GM23338 (cell line): ENCODE data around the gene METRN. TPM values are rescaled to one million over a fixed set of nuclear protein-coding genes. Genes with fewer than 3 reads are reported as not detected.

Experiments used
- ATAC-seq: fragments of 200-7000 bp; cut with Tn5 transposase; 3 replicates; pipeline ENCODE4 v1.9.1; 2020
- DNase-seq: peaks from one replicate; pipeline ENCODE4 v3.0.0-alpha.2; 2015; ENCODE audit warnings: low spot score
- H2AFZ ChIP-seq: fragments of 200-600 bp; sonication (generic); 2 replicates; pipeline ENCODE4 v1.8.0; 2016; ENCODE audit warnings: antibody characterized with exemption, mild to moderate bottlenecking, moderate library complexity
- H3F3A ChIP-seq: fragments of 200-600 bp; sonication (generic); replicated peaks from 2 replicates; pipeline ENCODE4 v1.8.0; 2017; ENCODE audit warnings: antibody characterized with exemption, mixed run types, low read depth
- H3K27ac ChIP-seq: fragments of 200-600 bp; sonication (generic); 2 replicates; pipeline ENCODE4 v1.6.1; 2016; ENCODE audit warnings: low read depth
- H3K27me3 ChIP-seq: fragments of 200-600 bp; sonication (generic); 2 replicates; pipeline ENCODE4 v1.8.0; 2016; ENCODE audit warnings: mild to moderate bottlenecking, mixed run types, moderate library complexity; ENCODE audit not compliant: insufficient read depth
- H3K36me3 ChIP-seq: fragments of 200-600 bp; sonication (generic); 2 replicates; pipeline ENCODE4 v1.8.0; 2016; ENCODE audit warnings: mild to moderate bottlenecking; ENCODE audit not compliant: insufficient read depth
- H3K4me1 ChIP-seq: fragments of 200-600 bp; sonication (generic); 2 replicates; pipeline ENCODE4 v1.8.0; 2016; ENCODE audit warnings: mild to moderate bottlenecking, moderate library complexity; ENCODE audit not compliant: insufficient read depth
- H3K4me2 ChIP-seq: fragments of 200-600 bp; sonication (generic); 2 replicates; pipeline ENCODE4 v1.7.1; 2017; ENCODE audit warnings: mixed run types
- H3K4me3 ChIP-seq: fragments of 200-600 bp; sonication (generic); 2 replicates; pipeline ENCODE4 v1.6.1; 2016; ENCODE audit warnings: mixed run types
- H3K79me2 ChIP-seq: fragments of 200-600 bp; sonication (generic); replicated peaks from 2 replicates; pipeline ENCODE4 v1.8.0; 2017; ENCODE audit warnings: mild to moderate bottlenecking; ENCODE audit not compliant: insufficient read depth
- H3K9me2 ChIP-seq: fragments of 200-600 bp; sonication (generic); 2 replicates; pipeline ENCODE4 v1.8.0; 2017; ENCODE audit not compliant: insufficient read depth
- H4K20me1 ChIP-seq: fragments of 200-600 bp; sonication (generic); replicated peaks from 2 replicates; pipeline ENCODE4 v1.8.0; 2017; ENCODE audit warnings: mild to moderate bottlenecking; ENCODE audit not compliant: insufficient read depth
- H3K27ac Mint-ChIP-seq: 2 replicates; pipeline ENCODE4 v1.8.0; 2020; ENCODE audit warnings: inconsistent platforms, mild to moderate bottlenecking, moderate library complexity, mixed read lengths
- H3K27me3 Mint-ChIP-seq: 3 replicates; pipeline ENCODE4 v1.8.0; 2022; ENCODE audit warnings: low read depth, mild to moderate bottlenecking, moderate library complexity, mixed read lengths, inconsistent platforms; ENCODE audit not compliant: insufficient read depth, poor library complexity
- H3K36me3 Mint-ChIP-seq: 3 replicates; pipeline ENCODE4 v1.8.0; 2021; ENCODE audit warnings: low read depth, mild to moderate bottlenecking, inconsistent platforms, moderate library complexity, mixed read lengths
- H3K4me1 Mint-ChIP-seq: 3 replicates; pipeline ENCODE4 v1.8.0; 2020; ENCODE audit warnings: mild to moderate bottlenecking, inconsistent platforms, mixed read lengths
- H3K4me3 Mint-ChIP-seq: 3 replicates; pipeline ENCODE4 v1.8.0; 2021; ENCODE audit warnings: moderate library complexity, mild to moderate bottlenecking, inconsistent platforms, mixed read lengths
- H3K9me3 Mint-ChIP-seq: 3 replicates; pipeline ENCODE4 v1.8.0; 2020; ENCODE audit warnings: moderate library complexity, mild to moderate bottlenecking, inconsistent platforms, mixed read lengths
- CREB1 ChIP-seq: fragments of 250-450 bp; sonication (Bioruptor Pico); IDR thresholded peaks from 2 replicates; pipeline ENCODE4 v1.5.0; 2020; ENCODE audit warnings: low read depth, mild to moderate bottlenecking, moderate library complexity
- CTCF ChIP-seq, 2 experiments: fragments of 200-600 bp in 1 of 2; sonication (generic) in 1 of 2; conservative IDR thresholded peaks; 2 replicates each; pipeline versions ENCODE4 v1.5.1 to v1.6.1; 2016 to 2017; ENCODE audit warnings: antibody characterized with exemption in 2 of 2, low read depth in 2 of 2, mild to moderate bottlenecking in 2 of 2, moderate library complexity in 1 of 2
- EZH2 ChIP-seq: fragments of 200-600 bp; sonication (generic); IDR thresholded peaks from one replicate; pipeline ENCODE4 v1.8.0; 2017; ENCODE audit warnings: antibody characterized with exemption, mild to moderate bottlenecking, low read depth; ENCODE audit not compliant: unreplicated experiment
- EZH2phosphoT487 ChIP-seq: fragments of 200-600 bp; sonication (generic); IDR thresholded peaks from one replicate; pipeline ENCODE4 v1.8.1; 2018; ENCODE audit warnings: antibody characterized with exemption; ENCODE audit not compliant: unreplicated experiment
- JUNB ChIP-seq: IDR thresholded peaks from one replicate; pipeline ENCODE4 v1.6.1; 2016; ENCODE audit warnings: antibody characterized with exemption; ENCODE audit not compliant: unreplicated experiment
- NANOG ChIP-seq: IDR thresholded peaks from 2 replicates; pipeline ENCODE4 v1.6.1; 2016; ENCODE audit warnings: antibody characterized with exemption, borderline replicate concordance
- POLR2AphosphoS5 ChIP-seq: IDR thresholded peaks from 2 replicates; pipeline ENCODE4 v1.6.1; 2016; ENCODE audit warnings: antibody characterized with exemption, low read depth
- REST ChIP-seq: IDR thresholded peaks from one replicate; pipeline ENCODE4 v1.6.1; 2018; ENCODE audit warnings: antibody characterized with exemption; ENCODE audit not compliant: unreplicated experiment
- STAT1 ChIP-seq: IDR thresholded peaks from one replicate; pipeline ENCODE4 v1.6.1; 2016; ENCODE audit warnings: antibody characterized with exemption; ENCODE audit not compliant: unreplicated experiment
- ZNF114 ChIP-seq: fragments of 250-450 bp; sonication (Bioruptor Pico); IDR thresholded peaks from 2 replicates; pipeline ENCODE4 v1.5.0; 2020; ENCODE audit warnings: mild to moderate bottlenecking, moderate library complexity
- ZNF462 ChIP-seq: fragments of 250-450 bp; sonication (Bioruptor Pico); IDR thresholded peaks from 2 replicates; pipeline ENCODE4 v1.5.0; 2020; ENCODE audit warnings: mild to moderate bottlenecking, moderate library complexity
- polyA plus RNA-seq: library from polyadenylated mRNA; unstranded; fragments of >200 nt; fragmentation: Nextera tagmentation; extraction: Ambion mirVana; gene quantifications from 2 replicates; pipeline ENCODE4 v1.2.1, GENCODE V29; 2016
- total RNA-seq: library from RNA; depleted of rRNA; stranded (reverse); fragments of >200 nt; shearing (Covaris generic); gene quantifications from 2 replicates; pipeline ENCODE4 v1.2.3, GENCODE V29; 2014

Gene METRN
- total and polyA plus RNA-seq, 2 experiments from 2014 or later: 18.7 to 33.0 TPM

DNA sequence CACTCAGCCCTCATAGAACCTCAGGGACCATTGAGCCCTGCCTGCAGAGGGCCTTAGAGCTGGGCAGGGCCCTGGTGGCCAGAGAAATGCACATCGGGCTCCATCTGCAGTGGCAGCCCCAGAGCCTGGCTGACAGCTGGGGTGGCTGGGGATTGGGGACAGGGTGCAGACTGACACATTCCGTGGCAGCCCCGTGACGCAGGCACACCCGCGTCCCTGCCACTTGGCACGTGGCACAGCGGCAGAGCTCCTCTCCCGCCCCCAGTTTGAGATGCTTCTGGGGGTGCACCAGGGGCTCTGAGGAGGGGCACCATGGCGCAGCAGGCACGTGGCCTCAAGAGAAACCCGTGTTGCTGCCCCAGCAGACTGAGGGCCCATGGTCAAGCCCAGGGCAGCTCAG, 11.5 kb upstream of the METRN start:
- Histone ChIP-seq H2AFZ (no peak overlapping the region), H3K9me2 (no peaks in the 10 kb centered on the region), H3K27me3 (peaks cover 93% of the 10 kb centered on the region), H3K36me3 (no peaks in the 10 kb centered on the region), H3K4me1 (no peaks in the 10 kb centered on the region), H3K79me2 (no peaks in the 10 kb centered on the region), H3K4me2 (no peak overlapping the region), H3F3A (0 out of 2 replicates have a peak, but pooled peaks cover 6% of the 10 kb centered on the region), H3K27ac (no peak overlapping the region), H3K4me3 (no peak overlapping the region), H4K20me1 (no peaks in the 10 kb centered on the region; the same call in 1 of the 2 replicates)
- peaks cover 76% of the 10 kb centered on the region for H3K27me3 Mint-ChIP-seq
- H3K4me3 Mint-ChIP-seq: no peak overlapping the region
- no peaks in the 10 kb centered on the region; the same call in 2 of the 3 replicates for H3K9me3 Mint-ChIP-seq
- TF ChIP-seq JUNB (no peak), CREB1 (CRISPR knock-in tag) (no peak)
- H3K36me3 Mint-ChIP-seq: no peaks in the 10 kb centered on the region
- no peak overlapping the region for H3K27ac Mint-ChIP-seq
- no peaks in the 10 kb centered on the region for H3K4me1 Mint-ChIP-seq
- DNase-seq (no peak), ATAC-seq (no peak)

GRCh38 chr16:704047-704446, 10.9 kb upstream of the METRN start:
- peaks cover 93% of the 10 kb centered on the region for H3K27me3 ChIP-seq
- no peaks in the 10 kb centered on the region; the same call in 1 of the 2 replicates for H4K20me1 ChIP-seq
- ATAC-seq (no peak), DNase-seq (no peak)
- no peaks in the 10 kb centered on the region for H3K4me1 Mint-ChIP-seq
- H3K4me3 ChIP-seq: no peak overlapping the region
- 0 out of 2 replicates have a peak, but pooled peaks cover 6% of the 10 kb centered on the region for H3F3A ChIP-seq
- H3K9me3 Mint-ChIP-seq: no peaks in the 10 kb centered on the region; the same call in 2 of the 3 replicates
- no peaks in the 10 kb centered on the region for H3K79me2 ChIP-seq
- H3K27me3 Mint-ChIP-seq: peaks cover 79% of the 10 kb centered on the region
- no peaks in the 10 kb centered on the region for H3K9me2 ChIP-seq
- no peak overlapping the region for H3K27ac Mint-ChIP-seq
- H3K4me2 ChIP-seq: no peak overlapping the region
- H3K27ac ChIP-seq: no peak overlapping the region
- no peaks in the 10 kb centered on the region for H3K36me3 ChIP-seq
- no peak overlapping the region for H3K4me3 Mint-ChIP-seq
- H2AFZ ChIP-seq: no peak overlapping the region
- no peaks in the 10 kb centered on the region for H3K4me1 ChIP-seq
- no peaks in the 10 kb centered on the region for H3K36me3 Mint-ChIP-seq
- TF ChIP-seq EZH2: no peak
- TF ChIP-seq ZNF114 (CRISPR knock-in tag): no peak
- no peak for TF ChIP-seq NANOG
- TF ChIP-seq POLR2AphosphoS5: no peak
- TF ChIP-seq EZH2phosphoT487: no peak
- TF ChIP-seq JUNB: no peak
- no peak for TF ChIP-seq CREB1 (CRISPR knock-in tag)
- no peak for TF ChIP-seq STAT1
- TF ChIP-seq ZNF462 (CRISPR knock-in tag): no peak
- no peak for TF ChIP-seq REST
- TF ChIP-seq CTCF (conservative IDR thresholded peaks at IDR 0.05; ENCODE audit: low read depth in 2 of 2): no peak
